ENCODE measurements around the gene TM4SF1. TPM values are rescaled to one million over a fixed set of nuclear protein-coding genes. Genes with fewer than 3 reads are reported as not detected.
"Not testable (repeated sequence)": the region's sequence is repeated elsewhere in the genome, so short reads cannot be mapped to it uniquely, and the experiment has no call there.

The TM4SF1 gene
- total and polyA plus RNA-seq, 9 of the 15 experiments (the other 6 are each of a cell fraction or from before 2014, with no cell fraction given): 0.06 to 0.44 (median 0.08) TPM; not detected in 4

- no peaks in the 10 kb centered on the region for H3K36me3 ChIP-seq (ENCODE audit: control insufficient read depth, insufficient read depth, low read length)
- BruUV-seq (replicated peaks): no TSS peak
- in situ Hi-C loops (cut with MboI) (no loop called here), intact Hi-C loops (cut with micrococcal nuclease) (no loop called here)
- no peak overlapping the region for H3K4me3 ChIP-seq
- ChIA-PET POLR2A (no interaction called here), CTCF (ENCODE audit: low intra/inter-chr PET ratio) (no interaction called here)
- no peak overlapping the region for H3K9ac ChIP-seq (ENCODE audit: insufficient read depth in 1 of 2, low read depth in 2 of 2, low read length in 2 of 2)
- TF ChIP-seq, protein P1, sequence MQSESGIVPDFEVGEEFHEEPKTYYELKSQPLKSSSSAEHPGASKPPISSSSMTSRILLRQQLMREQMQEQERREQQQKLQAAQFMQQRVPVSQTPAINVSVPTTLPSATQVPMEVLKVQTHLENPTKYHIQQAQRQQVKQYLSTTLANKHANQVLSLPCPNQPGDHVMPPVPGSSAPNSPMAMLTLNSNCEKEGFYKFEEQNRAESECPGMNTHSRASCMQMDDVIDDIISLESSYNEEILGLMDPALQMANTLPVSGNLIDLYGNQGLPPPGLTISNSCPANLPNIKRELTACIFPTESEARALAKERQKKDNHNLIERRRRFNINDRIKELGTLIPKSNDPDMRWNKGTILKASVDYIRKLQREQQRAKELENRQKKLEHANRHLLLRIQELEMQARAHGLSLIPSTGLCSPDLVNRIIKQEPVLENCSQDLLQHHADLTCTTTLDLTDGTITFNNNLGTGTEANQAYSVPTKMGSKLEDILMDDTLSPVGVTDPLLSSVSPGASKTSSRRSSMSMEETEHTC (IDR thresholded peaks at IDR 0.05): no peak
- TF ChIP-seq OTX1 (CRISPR knock-in tag; IDR thresholded peaks at IDR 0.05) (no peak), PML (IDR thresholded peaks at IDR 0.05; ENCODE audit: low read length) (no peak), ZFX (CRISPR knock-in tag; IDR thresholded peaks at IDR 0.05) (no peak), ZNF217 (CRISPR knock-in tag; IDR thresholded peaks at IDR 0.05) (no peak), GTF2A2 (tag; IDR thresholded peaks at IDR 0.05) (no peak), ZKSCAN3 (CRISPR knock-in tag; IDR thresholded peaks at IDR 0.05) (no peak)
- H3K9me3 ChIP-seq (replicated peaks; ENCODE audit: control insufficient read depth, insufficient read depth, low read depth, low read length): no peaks in the 10 kb centered on the region
- no peak overlapping the region for H2AFZ ChIP-seq (ENCODE audit: low read depth, low read length)
- ATAC-seq (no peak), DNase-seq (ENCODE audit: extremely low read depth in 1 of 4, low spot score in 3 of 4) (no peak), FAIRE-seq (no peak)
- no peaks in the 10 kb centered on the region for H3K4me1 ChIP-seq (replicated peaks in 1 of 2; ENCODE audit: control insufficient read depth in 2 of 2, insufficient read depth in 2 of 2, low read length in 2 of 2)
- peaks cover 0 to 6% of the 10 kb centered on the region in 2 experiments; a peak in 2 of 5 replicates for H3K27me3 ChIP-seq (ENCODE audit: control insufficient read depth in 2 of 2, insufficient read depth in 2 of 2, low read length in 2 of 2)
- no peak overlapping the region for H3K27ac ChIP-seq (ENCODE audit: extremely low read depth, low read depth, low read length)
- H3K4me2 ChIP-seq (ENCODE audit: insufficient read depth, low read length): no peak overlapping the region
- H3K79me2 ChIP-seq (ENCODE audit: control insufficient read depth, insufficient read depth, low read length): no peaks in the 10 kb centered on the region
- 0% methylated on average over 5 of the region's 6 CpGs for WGBS (ENCODE audit: insufficient coverage, low coverage, missing lambda C conversion rate)
- no peaks in the 10 kb centered on the region for H4K20me1 ChIP-seq (replicated peaks; ENCODE audit: control insufficient read depth, insufficient read depth, low read length)
- H3K9me1 ChIP-seq (ENCODE audit: control insufficient read depth, insufficient read depth, low read length): no peaks in the 10 kb centered on the region
These were observed 4.0 kb upstream of the TM4SF1 start for GRCh38 chr3:149381173-149382100.

DNA sequence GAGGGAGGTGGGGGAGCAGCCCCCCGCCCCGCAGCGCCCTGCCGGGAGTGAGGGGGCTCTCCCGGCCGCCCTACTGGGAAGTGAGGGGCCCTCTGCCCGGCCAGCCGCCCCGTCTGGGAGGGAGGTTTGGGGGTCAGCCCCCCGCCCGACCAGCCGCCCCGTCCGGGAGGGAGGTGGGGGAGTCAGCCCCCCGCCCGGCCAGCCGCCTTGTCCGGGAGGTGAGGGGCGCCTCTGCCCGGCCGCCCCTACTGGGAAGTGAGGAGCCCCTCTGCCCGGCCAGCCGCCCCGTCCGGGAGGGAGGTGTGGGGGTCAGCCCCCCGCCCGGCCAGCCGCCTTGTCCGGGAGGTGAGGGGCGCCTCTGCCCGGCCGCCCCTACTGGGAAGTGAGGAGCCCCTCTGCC, 2.8 kb upstream of the TM4SF1 start:
- H2AFZ ChIP-seq (ENCODE audit: low read depth, low read length); H3K4me1 ChIP-seq (replicated peaks in 1 of 2; ENCODE audit: control insufficient read depth in 2 of 2, insufficient read depth in 2 of 2, low read length in 2 of 2); H3K27ac ChIP-seq (ENCODE audit: extremely low read depth, low read depth, low read length); CTCF ChIA-PET (ENCODE audit: low intra/inter-chr PET ratio); H4K20me1 ChIP-seq (replicated peaks; ENCODE audit: control insufficient read depth, insufficient read depth, low read length); intact Hi-C loops (cut with micrococcal nuclease); POLR2A ChIA-PET; H3K36me3 ChIP-seq (ENCODE audit: control insufficient read depth, insufficient read depth, low read length); H3K9me3 ChIP-seq (replicated peaks; ENCODE audit: control insufficient read depth, insufficient read depth, low read depth, low read length); in situ Hi-C loops (cut with MboI); H3K9me1 ChIP-seq (ENCODE audit: control insufficient read depth, insufficient read depth, low read length); FAIRE-seq; H3K9ac ChIP-seq (ENCODE audit: insufficient read depth in 1 of 2, low read depth in 2 of 2, low read length in 2 of 2); DNase-seq (ENCODE audit: extremely low read depth in 1 of 4, low spot score in 3 of 4); H3K27me3 ChIP-seq (ENCODE audit: control insufficient read depth in 2 of 2, insufficient read depth in 2 of 2, low read length in 2 of 2); H3K4me3 ChIP-seq; BruUV-seq (replicated peaks); ATAC-seq; H3K79me2 ChIP-seq (ENCODE audit: control insufficient read depth, insufficient read depth, low read length); H3K4me2 ChIP-seq (ENCODE audit: insufficient read depth, low read length): not testable (repeated sequence)
- 48% methylated on average over 5 of the region's 32 CpGs for WGBS (ENCODE audit: insufficient coverage, low coverage, missing lambda C conversion rate)
